Central memory CD8-positive, alpha-beta T cell (primary cell): ENCODE data around the gene MRNIP.
A peak's percentile ranks its signal among the peaks of the same experiment; 100 is the strongest.

Experiments used
- ATAC-seq: fragments of 150-1000 bp; cut with Tn5 transposase; replicated peaks from 2 replicates; pipeline ENCODE4 v1.10.0; 2022; ENCODE audit warnings: mild to moderate bottlenecking, moderate FRiP score, moderate number of reproducible peaks; ENCODE audit not compliant: poor library complexity, severe bottlenecking; ENCODE audit errors: extremely low read depth
- DNase-seq, 2 donors: peaks; one replicate each; pipeline ENCODE4 v3.0.0; 2021; ENCODE audit warnings: low spot score in 2 of 2
- H3K27ac Mint-ChIP-seq: one replicate; pipeline ENCODE4 v1.8.0; 2022; ENCODE audit warnings: low read depth, mild to moderate bottlenecking, moderate library complexity, mixed read lengths
- H3K27me3 Mint-ChIP-seq: one replicate; pipeline ENCODE4 v1.8.0; 2022; ENCODE audit warnings: mixed read lengths
- H3K36me3 Mint-ChIP-seq: one replicate; pipeline ENCODE4 v1.8.0; 2022; ENCODE audit warnings: mild to moderate bottlenecking, moderate library complexity, mixed read lengths; ENCODE audit not compliant: insufficient read depth
- H3K4me1 Mint-ChIP-seq: one replicate; pipeline ENCODE4 v1.8.0; 2022; ENCODE audit warnings: mixed read lengths
- H3K4me3 Mint-ChIP-seq: one replicate; pipeline ENCODE4 v1.8.0; 2022; ENCODE audit warnings: mild to moderate bottlenecking, moderate library complexity, mixed read lengths
- H3K9me3 Mint-ChIP-seq: one replicate; pipeline ENCODE4 v1.8.0; 2022; ENCODE audit warnings: mixed read lengths

The MRNIP gene

DNA sequence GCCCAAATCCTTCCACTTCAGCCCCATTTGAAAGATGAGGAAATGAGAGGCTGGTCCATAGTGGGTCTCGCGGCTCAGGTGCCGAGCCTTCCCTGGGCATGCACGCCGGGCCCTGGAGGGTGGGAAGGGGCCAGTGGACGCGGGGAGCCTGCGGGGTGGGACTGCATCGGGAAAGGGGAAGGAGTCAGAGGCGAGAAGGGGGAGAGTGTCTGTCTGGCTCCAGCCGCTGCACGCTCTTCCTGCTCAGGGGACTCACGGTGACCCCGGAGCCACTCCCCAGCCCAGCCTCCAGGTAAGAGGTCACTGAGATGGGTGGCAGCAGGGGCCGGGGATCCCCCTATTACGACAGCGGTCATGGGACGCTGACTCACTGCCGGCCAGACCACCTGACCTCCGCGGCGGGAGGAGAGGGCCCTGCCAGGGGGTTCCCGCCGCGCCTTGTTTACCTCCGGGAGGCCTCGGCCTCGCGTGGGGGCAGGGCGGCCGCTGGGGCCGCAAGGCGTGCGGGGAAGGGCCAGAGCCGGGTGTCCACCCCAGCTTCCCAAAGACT lies 39.8 kb downstream of the MRNIP start:
- peaks cover 41% of the 10 kb centered on the region for H3K36me3 Mint-ChIP-seq
- H3K4me1 Mint-ChIP-seq = peaks cover 40% of the 10 kb centered on the region

GRCh38 chr5:179817890-179818745 lies 40.5 kb downstream of the MRNIP start:
- Mint-ChIP-seq H3K4me3 (peak overlapping the region; percentile 93), H3K27ac (peak overlapping the region; percentile 93), H3K9me3 (no peaks in the 10 kb centered on the region), H3K4me1 (peaks cover 39% of the 10 kb centered on the region), H3K27me3 (no peaks in the 10 kb centered on the region), H3K36me3 (peaks cover 37% of the 10 kb centered on the region)
- no peak for DNase-seq
- no peak for ATAC-seq

More for the DNA sequence above, 39.8 kb downstream of the MRNIP start:
- ATAC-seq (peak; percentile 52), DNase-seq (peak; percentile 68 to 81)
- Mint-ChIP-seq H3K27ac (peak overlapping the region; percentile 93), H3K4me3 (peak overlapping the region; percentile 93), H3K9me3 (no peaks in the 10 kb centered on the region), H3K27me3 (no peaks in the 10 kb centered on the region)

DNA sequence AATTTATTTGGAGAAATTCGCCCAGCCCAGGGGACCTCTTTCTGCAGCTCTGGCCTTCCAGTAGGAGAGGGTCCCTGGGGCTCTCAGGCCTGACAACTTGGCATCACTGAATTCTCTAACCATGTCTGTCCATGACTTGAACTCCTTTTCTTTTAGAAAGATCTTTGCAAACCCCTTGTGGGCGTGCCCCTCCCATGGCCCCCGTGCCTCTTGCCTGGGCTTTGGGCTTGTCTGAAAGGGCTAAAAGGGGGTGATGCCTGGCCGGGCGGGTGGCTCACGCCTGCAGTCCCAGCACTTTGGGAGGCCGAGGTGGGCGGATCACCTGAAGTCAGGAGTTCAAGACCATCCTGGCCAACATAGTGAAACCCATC lies 41.2 kb downstream of the MRNIP start:
- peaks cover 32% of the 10 kb centered on the region for H3K36me3 Mint-ChIP-seq
- ATAC-seq (no peak), DNase-seq (no peak)
- no peak overlapping the region for H3K4me3 Mint-ChIP-seq
- H3K27me3 Mint-ChIP-seq = no peaks in the 10 kb centered on the region
- peaks cover 34% of the 10 kb centered on the region for H3K4me1 Mint-ChIP-seq
- peak overlapping the region; percentile 93 for H3K27ac Mint-ChIP-seq
- H3K9me3 Mint-ChIP-seq = no peaks in the 10 kb centered on the region

- peak overlapping the region; percentile 93 for H3K27ac Mint-ChIP-seq
- no peak for ATAC-seq
- no peak for DNase-seq
- no peak overlapping the region for H3K4me3 Mint-ChIP-seq
- peaks cover 28% of the 10 kb centered on the region for H3K36me3 Mint-ChIP-seq
- H3K27me3 Mint-ChIP-seq = no peaks in the 10 kb centered on the region
- H3K9me3 Mint-ChIP-seq = no peaks in the 10 kb centered on the region
- peaks cover 28% of the 10 kb centered on the region for H3K4me1 Mint-ChIP-seq
These were observed 41.7 kb downstream of the MRNIP start for GRCh38 chr5:179816796-179817469.

DNA sequence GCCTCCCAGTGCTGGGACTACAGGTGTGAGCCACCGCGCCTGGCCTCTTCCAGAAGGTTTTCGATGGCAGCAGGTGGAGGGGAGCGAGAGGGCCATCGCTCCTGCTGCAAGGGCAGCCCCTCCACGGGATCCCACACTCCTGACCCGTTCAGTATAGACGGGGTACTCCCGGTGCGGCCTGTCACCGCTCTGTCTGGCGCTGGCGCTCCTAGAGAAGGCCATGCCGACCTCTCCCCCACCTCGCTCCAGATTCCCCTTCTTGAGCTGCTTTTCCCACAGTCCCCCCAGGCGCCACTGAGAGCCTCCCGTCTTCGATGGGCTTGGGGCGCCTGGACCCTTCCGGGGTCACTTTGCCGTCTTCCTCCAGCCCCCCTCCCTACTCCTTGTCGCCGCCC lies 42.2 kb downstream of the MRNIP start:
- Mint-ChIP-seq H3K4me3 (no peak overlapping the region), H3K36me3 (peaks cover 23% of the 10 kb centered on the region), H3K9me3 (no peaks in the 10 kb centered on the region), H3K4me1 (peaks cover 23% of the 10 kb centered on the region), H3K27ac (no peak overlapping the region), H3K27me3 (no peaks in the 10 kb centered on the region)
- DNase-seq = no peak
- no peak for ATAC-seq

DNA sequence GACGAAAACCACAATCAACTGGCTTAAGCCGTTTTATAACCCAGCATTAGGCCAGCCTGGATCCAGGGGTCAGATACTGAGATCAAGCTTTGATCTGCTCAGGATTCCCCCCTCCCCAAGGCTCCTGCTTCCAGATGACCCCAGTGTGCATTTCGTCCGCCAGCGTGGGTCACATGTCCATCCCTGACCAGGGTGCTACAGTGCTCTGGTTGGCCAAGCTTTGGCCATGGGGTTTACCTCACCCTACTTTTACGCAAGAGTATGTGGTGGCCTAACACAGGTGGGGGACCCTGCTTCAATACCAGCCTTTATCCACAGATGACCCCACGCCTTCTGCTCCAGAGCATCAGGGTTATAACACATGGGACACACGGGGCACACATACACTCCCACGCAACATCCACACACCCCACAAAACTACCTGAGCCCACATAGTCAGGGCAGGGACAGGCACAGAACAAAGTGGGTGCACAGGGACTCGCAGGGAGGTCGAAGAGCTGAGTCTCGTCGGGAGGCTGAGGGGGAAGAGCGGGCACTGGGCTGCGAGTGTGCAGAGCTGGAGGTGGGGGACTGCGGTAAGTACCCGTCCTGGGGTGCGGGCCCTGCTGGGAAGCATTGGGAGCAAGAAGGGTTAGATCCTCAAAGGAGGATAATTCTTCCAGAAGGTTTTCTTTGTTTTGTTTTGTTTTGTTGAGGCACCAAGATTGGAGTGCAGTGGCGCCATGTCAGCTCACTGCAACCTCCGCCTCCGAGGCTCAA lies 42.9 kb downstream of the MRNIP start:
- peak overlapping the region; percentile 33 for H3K4me3 Mint-ChIP-seq
- H3K27me3 Mint-ChIP-seq = no peaks in the 10 kb centered on the region
- H3K9me3 Mint-ChIP-seq = no peaks in the 10 kb centered on the region
- no peak for DNase-seq
- peak overlapping the region; percentile 16 for H3K27ac Mint-ChIP-seq
- peaks cover 18% of the 10 kb centered on the region for H3K36me3 Mint-ChIP-seq
- H3K4me1 Mint-ChIP-seq = peaks cover 22% of the 10 kb centered on the region
- no peak for ATAC-seq

- H3K36me3 Mint-ChIP-seq = peaks cover 7% of the 10 kb centered on the region
- peaks cover 12% of the 10 kb centered on the region for H3K4me1 Mint-ChIP-seq
- H3K27me3 Mint-ChIP-seq = no peaks in the 10 kb centered on the region
- ATAC-seq (no peak), DNase-seq (no peak)
- no peak overlapping the region for H3K27ac Mint-ChIP-seq
- H3K9me3 Mint-ChIP-seq = no peaks in the 10 kb centered on the region
- H3K4me3 Mint-ChIP-seq = no peak overlapping the region
These were observed 44.5 kb downstream of the MRNIP start for GRCh38 chr5:179814090-179814489.

DNA sequence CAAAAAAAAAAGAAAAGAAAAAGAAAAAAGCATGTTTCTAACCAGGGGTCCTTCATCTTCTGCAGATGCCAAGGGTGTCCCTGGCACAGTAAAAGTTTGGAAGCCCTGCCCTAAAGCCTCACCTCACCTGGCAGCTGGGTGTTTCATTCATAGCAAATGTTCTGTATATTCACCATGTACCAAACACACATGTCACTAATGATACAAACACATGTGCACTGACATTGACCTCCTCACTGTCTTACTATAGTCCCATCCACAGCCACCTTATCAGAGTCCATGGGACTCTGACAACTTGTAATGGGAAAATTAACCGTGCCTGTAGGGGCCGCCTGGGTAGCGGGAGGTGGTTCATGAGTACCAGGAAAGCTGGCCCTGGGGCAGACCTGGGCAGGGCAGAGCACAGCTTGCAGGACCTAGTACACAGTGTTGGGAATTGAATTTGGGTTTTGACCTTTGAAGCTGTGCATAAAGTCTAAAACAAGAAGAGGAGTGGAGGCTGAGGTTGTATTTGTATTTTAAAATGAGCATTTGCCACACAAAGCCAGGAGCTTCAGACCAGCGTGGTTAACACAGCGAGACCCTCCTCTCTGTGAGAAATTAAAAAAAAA lies 45.5 kb downstream of the MRNIP start:
- ATAC-seq (no peak), DNase-seq (no peak)
- Mint-ChIP-seq H3K27ac (no peak overlapping the region), H3K4me1 (peaks cover 3% of the 10 kb centered on the region), H3K27me3 (no peaks in the 10 kb centered on the region), H3K4me3 (no peak overlapping the region), H3K36me3 (peaks cover 3% of the 10 kb centered on the region), H3K9me3 (no peaks in the 10 kb centered on the region)

DNA sequence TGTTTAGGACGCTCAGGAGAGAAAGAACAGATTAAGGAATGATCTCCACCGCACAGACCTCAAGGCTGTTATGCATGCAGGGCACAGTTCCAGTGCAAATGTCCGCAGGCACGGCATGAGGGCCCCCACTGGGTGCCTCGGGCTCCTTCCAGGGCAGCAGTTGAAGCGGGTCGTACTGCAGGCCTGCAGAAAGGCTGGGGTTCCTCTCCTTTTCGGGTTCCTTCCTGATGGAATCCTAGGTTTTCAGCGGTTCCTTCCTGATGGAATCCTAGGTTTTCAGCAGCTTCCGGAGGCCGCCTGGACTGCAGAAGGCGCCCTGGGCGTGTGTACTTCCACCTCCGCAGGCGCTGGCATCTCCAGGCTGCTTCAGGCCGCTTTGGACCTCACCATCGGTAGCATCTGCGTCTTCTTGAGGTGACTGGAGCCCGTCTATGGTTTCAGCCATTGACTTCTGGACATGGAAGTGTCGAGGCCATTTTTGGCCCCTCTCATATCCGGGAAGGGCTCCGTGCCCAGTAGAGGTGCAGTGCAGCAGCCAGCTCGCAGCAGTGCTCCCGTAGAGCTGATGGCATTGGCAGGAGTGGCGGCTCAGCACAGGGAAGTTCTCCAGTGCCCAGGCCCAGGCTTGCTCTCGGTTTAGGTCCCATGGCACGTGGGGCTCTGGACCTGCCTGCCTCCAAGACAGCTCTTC lies 46.3 kb downstream of the MRNIP start:
- DNase-seq (no peak), ATAC-seq (no peak)
- H3K9me3 Mint-ChIP-seq = no peaks in the 10 kb centered on the region
- H3K27me3 Mint-ChIP-seq = no peaks in the 10 kb centered on the region
- no peak overlapping the region for H3K4me3 Mint-ChIP-seq
- no peak overlapping the region for H3K27ac Mint-ChIP-seq
- peaks cover 2% of the 10 kb centered on the region for H3K36me3 Mint-ChIP-seq
- no peaks in the 10 kb centered on the region for H3K4me1 Mint-ChIP-seq

DNA sequence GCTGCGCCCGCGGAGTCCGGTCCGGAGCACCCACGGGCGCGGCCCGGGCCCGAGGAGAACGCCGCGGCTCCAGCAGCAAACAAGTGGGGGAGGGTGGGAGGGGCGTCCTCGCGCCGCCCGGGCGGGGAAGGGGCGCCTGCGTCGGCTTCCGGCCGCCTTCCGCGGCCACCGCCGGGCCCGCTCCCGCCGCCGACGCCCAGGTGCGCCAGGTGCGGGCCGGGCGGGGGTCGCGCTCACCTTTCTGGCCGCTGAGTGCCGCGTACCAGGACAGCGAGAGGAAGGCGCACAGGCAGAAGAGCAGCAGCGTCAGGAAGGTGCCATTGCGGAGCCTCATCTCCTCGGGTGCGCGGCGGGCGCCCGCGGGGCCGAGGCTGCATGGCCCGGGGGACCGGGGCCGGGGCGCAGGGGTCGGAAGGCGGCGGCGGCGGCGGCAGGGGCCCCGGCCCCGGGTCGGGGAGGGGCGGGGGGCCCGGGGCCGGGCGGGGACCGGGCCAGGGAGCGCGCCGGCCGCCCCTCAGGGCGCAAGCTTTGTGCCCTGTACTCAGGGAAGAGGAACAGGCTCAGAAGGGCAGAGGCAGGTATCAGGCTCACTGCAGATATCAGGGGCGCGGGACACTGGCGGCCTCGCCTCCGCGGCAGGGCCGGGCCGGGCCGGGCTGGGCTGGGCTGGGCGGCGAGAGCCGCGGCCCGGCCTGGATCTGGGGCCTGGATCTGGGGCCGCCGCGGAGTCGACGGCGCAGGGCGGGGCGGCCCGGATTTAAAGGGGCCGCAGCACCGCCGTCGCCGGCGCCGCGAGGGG lies 52.2 kb downstream of the MRNIP start, which contains the start of gene MGAT4B:
Gene MGAT4B (minus strand): TSS at position 617 of the 799 bp plus-strand sequence. CDS start 283 bp downstream, at position 334.
- Mint-ChIP-seq H3K9me3 (no peaks in the 10 kb centered on the region), H3K4me1 (peaks cover 26% of the 10 kb centered on the region), H3K27ac (peak within 1 kb of the TSS; percentile 88), H3K27me3 (no peaks in the 10 kb centered on the region), H3K36me3 (peaks cover 10% of the 10 kb centered on the region), H3K4me3 (peak within 1 kb of the TSS; percentile 85)
- ATAC-seq = peak; percentile 85
- DNase-seq = peak in 1 of 2 donors; percentile 53
